ENCODE results near the gene MBTPS2. TPM values are rescaled to one million over a fixed set of nuclear protein-coding genes. Genes with fewer than 3 reads are reported as not detected.
A peak's percentile ranks its signal among the peaks of the same experiment; 100 is the strongest.
"Not testable (repeated sequence)": the region's sequence is repeated elsewhere in the genome, so short reads cannot be mapped to it uniquely, and the experiment has no call there.

MBTPS2 gene
- total and polyA plus RNA-seq, 8 donors, result 14.5 to 26.5 (median 23.1) TPM

DNA sequence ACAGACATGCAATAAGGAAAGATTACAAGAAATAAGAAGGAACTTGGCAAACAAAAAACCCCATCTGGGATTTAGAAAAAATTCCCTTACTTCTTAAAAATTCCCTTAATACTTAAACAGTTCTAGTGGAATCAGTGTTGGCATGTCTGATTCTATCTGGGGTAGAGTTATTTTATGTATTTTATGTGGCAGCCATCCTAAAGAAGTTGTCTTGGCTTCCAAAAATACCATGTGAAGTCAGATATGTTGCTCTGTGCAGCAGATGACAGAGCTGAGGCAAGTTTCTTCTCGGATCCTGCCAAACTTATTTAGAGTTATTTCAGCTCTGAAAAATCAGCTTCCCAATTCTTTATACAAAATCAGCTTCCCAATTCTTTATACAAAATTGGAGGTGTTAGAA lies 31.1 kb downstream of the MBTPS2 start:
- intact Hi-C loops (cut with DNase I), result no loop called here
- TF ChIP-seq CTCF (IDR thresholded peaks at IDR 0.05), result no peak

GRCh38 chrX:21873063-21873775 lies 33.8 kb downstream of the MBTPS2 start:
- DNase-seq (no peak), ATAC-seq (no peak)
- no peak overlapping the region for H3K4me3 ChIP-seq
- no peak overlapping the region for H3K27ac ChIP-seq
- no peaks in the 10 kb centered on the region for H3K36me3 ChIP-seq
- H3K27me3 ChIP-seq, result no peaks in the 10 kb centered on the region
- no peaks in the 10 kb centered on the region for H3K4me1 ChIP-seq
- intact Hi-C loops (cut with DNase I), result no loop called here
- no peaks in the 10 kb centered on the region for H3K9me3 ChIP-seq
- no peak for TF ChIP-seq CTCF (IDR thresholded peaks at IDR 0.05)

More for the DNA sequence above, 31.1 kb downstream of the MBTPS2 start:
- Histone ChIP-seq H3K36me3 (no peaks in the 10 kb centered on the region), H3K9me3 (no peaks in the 10 kb centered on the region), H3K4me1 (no peaks in the 10 kb centered on the region), H3K27me3 (no peaks in the 10 kb centered on the region), H3K27ac (no peak overlapping the region), H3K4me3 (no peak overlapping the region)
- DNase-seq, result peak in 1 of 4 donors; percentile 15
- no peak for ATAC-seq

DNA sequence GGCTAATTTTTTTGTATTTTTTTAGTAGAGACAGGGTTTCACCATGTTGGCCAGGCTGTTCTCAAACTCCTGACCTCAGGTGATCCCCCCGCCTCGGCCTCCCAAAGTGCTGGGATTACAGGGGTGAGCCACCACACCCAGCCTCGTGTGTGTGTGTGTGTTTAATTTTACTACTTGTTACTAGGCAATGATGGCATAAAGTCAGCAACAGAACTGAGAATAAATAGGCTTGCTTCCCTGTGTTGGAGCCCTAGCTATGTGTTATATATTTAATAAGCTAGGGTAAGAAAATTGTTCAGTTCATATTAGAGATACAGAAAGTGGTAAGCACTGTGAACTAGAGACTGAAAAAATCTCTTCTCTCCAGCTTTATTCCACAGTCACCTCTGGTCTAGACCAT lies 34.8 kb downstream of the MBTPS2 start:
- DNase-seq; ATAC-seq; H3K9me3 ChIP-seq; H3K4me1 ChIP-seq; H3K36me3 ChIP-seq; H3K27ac ChIP-seq; intact Hi-C loops (cut with DNase I); H3K4me3 ChIP-seq; H3K27me3 ChIP-seq: not testable (repeated sequence)

- Histone ChIP-seq H3K4me1 (no peaks in the 10 kb centered on the region), H3K36me3 (no peaks in the 10 kb centered on the region), H3K9me3 (no peaks in the 10 kb centered on the region), H3K27ac (no peak overlapping the region), H3K4me3 (no peak overlapping the region), H3K27me3 (no peaks in the 10 kb centered on the region)
- no peak for ATAC-seq
- DNase-seq, result no peak
- TF ChIP-seq CTCF (IDR thresholded peaks at IDR 0.05), result no peak
- intact Hi-C loops (cut with DNase I), result no loop called here
These were observed 35.6 kb downstream of the MBTPS2 start for GRCh38 chrX:21875013-21875412.

GRCh38 chrX:21881881-21882574 lies 42.6 kb downstream of the MBTPS2 start:
- intact Hi-C loops (cut with DNase I), result no loop called here
- no peak overlapping the region for H3K4me3 ChIP-seq
- no peaks in the 10 kb centered on the region for H3K27me3 ChIP-seq
- no peaks in the 10 kb centered on the region for H3K4me1 ChIP-seq
- DNase-seq, result no peak
- TF ChIP-seq CTCF (IDR thresholded peaks at IDR 0.05), result no peak
- ATAC-seq, result no peak
- no peaks in the 10 kb centered on the region for H3K9me3 ChIP-seq
- H3K27ac ChIP-seq, result no peak overlapping the region
- H3K36me3 ChIP-seq, result no peaks in the 10 kb centered on the region

Measured in left lung (tissue), 10 donors.